SK-MEL-5 (cell line): ENCODE results near the gene NR2C2. TPM values are rescaled to one million over a fixed set of nuclear protein-coding genes. Genes with fewer than 3 reads are reported as not detected.
"Not testable (repeated sequence)": the region's sequence is repeated elsewhere in the genome, so short reads cannot be mapped to it uniquely, and the experiment has no call there.

Experiments used
- DNase-seq: peaks from one replicate; pipeline ENCODE4 v3.0.0-alpha.2; 2016; ENCODE audit warnings: low read depth, low spot score
- in situ Hi-C: cut with HindIII; loops from 2 replicates; pipeline ENCODE4 v1.10.0; 2016; ENCODE audit warnings: low sequenced_read_pairs, high pct_unique_total_duplicates, low pct_unique_long_range_greater_than_20kb
- total RNA-seq: library from RNA; depleted of rRNA; stranded (reverse); fragments of >200 nt; shearing (Covaris generic); gene quantifications from 2 replicates; pipeline ENCODE4 v1.2.3, GENCODE V29; 2014

The NR2C2 gene
- total RNA-seq, 1 experiment from 2014 or later, result 20.7 TPM

DNA sequence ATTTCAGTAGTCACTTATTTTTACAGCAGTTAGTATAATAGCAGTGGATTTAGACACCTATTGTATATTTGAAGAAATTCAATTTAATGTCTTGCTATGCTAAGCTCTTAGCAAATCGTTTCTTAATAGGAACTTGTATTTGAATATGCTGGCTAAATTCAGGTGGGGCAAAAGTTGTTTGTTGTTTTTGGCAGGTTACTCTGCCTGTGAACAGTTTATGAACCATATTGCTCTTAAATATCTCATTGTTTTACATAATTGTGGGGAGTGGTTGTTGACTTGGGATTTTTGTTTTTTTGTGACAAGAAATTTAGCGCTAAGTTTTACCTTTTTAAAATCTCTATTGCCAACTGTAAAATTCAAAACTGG is 43.4 kb downstream of the NR2C2 start:
- DNase-seq, result no peak
- in situ Hi-C loops, result no loop called here

DNA sequence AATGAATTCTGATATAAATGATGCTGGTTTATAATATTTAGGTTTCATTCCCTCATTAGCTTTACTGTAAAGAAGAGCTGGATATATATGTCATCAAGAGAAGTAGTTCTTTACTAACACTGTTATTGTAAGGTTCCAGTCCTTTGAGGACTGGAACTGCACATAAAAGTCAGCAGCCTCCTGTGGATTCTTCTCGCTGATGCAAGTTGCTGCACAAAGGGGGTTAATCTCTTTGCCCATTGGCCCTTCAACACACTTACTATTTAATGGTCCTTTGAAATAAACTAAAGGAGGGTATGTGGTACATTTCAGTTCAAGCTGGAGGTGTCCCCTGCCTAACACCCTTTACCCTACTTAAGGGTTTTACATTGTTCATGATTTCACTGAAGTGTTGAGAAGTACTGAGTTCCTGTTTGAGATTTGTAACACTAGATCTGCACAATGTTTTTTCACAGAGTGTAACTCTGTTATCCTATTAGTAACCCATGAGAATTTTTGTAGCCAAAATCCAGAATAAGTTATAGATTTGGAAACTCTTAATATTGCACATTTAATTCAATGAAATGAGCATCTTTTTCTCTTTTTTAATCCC is 43.9 kb downstream of the NR2C2 start:
- in situ Hi-C loops, result no loop called here
- no peak for DNase-seq

DNA sequence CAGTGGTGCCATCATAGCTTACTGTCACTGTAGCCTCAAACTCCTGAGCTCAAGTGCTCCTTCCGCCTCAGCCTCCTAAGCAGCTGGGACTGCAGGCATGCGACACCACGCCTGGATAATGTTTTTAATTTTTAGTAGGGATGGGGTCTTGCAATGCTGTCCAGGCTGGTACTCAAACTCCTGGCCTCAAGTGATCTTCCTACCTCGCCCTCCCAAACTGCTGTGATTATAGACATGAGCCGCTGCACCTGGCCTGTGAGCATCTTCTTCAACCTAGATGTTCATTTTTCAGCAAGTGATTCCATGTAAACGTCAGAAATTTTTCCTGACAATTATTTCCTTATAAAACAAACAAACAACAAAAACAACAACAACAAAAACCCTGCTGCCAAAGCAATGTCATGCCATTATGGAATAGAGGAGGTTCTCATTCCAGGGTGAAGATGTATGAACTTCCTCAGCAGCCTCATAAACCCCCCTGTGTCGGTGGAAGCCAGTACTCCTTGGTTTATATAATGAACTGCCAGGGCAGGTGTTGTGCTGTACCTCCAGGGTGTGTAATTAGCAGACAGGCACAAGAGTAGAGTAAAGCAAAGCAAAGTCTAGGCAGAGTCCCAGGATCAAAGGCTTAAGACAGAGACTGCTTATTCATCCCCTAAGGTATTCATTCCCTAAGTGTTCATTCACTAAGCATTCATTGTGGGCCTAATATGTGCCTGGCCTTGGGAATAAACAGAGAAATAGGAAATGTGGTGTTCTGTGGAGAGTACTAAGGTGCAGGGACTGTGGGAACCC is 44.6 kb downstream of the NR2C2 start:
- in situ Hi-C loops, result no loop called here
- no peak for DNase-seq

DNA sequence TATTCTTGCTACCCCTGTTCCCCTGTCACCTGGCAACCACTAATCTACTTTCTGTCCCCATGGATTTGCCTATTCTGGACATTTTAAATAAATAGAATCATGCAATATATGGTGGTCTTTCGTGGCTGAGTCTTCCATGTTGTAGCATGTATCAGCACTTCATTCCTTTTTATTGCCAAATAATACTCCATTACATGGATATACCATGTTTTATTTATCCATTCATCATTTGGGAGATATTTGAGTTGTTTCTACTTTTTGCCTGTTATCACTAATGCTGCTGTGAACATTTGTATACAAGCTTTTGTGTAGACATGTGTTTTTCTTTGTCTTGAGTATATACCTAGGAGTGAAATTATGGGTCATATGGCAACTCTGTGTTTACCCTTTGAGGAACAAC is 50.6 kb downstream of the NR2C2 start:
- no peak for DNase-seq
- in situ Hi-C loops, result no loop called here

DNA sequence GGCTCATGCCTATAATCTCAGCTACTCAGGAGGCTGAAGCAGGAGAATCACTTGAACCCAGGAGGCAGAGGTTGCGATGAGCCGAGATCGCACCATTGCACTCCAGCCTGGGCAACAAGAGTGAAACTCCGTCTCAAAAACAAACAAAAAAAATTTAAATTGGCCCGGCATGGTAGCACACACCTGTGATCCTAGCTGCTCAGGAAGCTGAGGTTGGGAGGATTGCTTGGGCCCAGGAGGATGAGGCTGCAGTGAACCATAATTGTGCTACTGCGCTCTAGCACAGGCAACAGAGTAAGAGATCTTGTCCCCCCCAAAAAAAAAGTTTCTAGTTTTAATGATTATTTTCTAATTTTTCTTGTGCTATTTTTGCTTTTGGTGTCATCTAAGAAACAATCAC is 51.8 kb downstream of the NR2C2 start:
- in situ Hi-C loops, DNase-seq: not testable (repeated sequence)

DNA sequence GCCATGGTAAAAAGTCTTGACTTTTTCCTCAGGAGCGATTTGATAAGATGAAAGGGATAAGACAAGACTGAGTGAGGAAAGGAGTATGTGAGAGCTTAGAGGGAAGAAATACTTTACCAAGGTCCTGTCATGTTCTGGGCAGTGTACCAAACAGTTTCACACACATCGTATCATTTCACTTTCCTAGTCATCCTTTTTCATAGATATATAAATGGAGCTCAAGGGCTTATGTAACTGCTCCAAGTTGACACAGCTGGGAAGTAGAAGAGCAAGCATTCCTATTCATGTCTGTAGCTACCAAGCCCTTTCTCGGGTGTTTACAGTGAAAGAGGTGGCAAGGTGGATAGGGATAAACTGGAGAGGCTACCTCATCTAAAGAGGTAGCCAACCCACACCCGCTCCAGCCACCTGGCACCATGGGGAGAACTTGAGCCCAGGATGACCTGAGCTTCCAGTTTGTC is 60.3 kb downstream of the NR2C2 start:
- DNase-seq, result no peak
- in situ Hi-C loops, result no loop called here

DNA sequence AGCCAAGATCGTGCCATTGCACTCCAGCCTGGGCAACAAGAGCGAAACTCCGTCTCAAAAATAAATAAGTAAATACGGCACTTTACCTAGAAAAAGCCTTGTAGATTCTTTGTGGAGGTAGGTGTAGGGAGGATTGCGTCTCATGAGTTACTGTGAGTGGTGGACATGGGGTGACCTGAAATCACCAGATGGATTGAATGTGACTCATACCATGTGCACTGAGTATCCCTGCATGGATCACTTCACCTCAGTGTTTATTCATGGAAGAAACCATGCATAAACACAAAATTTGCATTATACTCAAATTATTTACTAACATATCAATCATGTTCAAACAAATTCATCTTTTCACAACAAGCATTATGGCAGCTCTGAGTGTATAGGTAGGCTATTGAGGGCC is 61.8 kb downstream of the NR2C2 start:
- in situ Hi-C loops, result no loop called here

DNA sequence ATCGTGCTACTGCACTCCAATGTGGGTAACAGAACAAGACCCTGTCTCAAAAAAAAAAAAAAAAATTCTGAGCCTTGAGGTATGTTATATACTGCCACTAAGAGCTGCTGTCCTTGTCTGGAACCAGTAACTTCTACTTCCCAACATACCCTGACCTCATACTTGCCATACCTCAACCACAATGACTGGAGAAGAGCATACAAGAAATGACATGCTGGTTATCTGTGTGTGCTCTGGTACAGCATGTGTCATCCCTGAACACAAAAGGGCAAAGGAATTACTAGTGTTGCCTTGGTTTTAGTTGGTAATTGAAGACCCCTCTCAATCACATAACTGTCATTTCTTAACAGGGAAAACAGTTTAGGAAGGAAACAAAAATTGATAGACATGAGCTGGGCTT is 63.3 kb downstream of the NR2C2 start:
- in situ Hi-C loops, result no loop called here
- DNase-seq, result no peak

More for the DNA sequence above, 61.8 kb downstream of the NR2C2 start:
- DNase-seq, result no peak

DNA sequence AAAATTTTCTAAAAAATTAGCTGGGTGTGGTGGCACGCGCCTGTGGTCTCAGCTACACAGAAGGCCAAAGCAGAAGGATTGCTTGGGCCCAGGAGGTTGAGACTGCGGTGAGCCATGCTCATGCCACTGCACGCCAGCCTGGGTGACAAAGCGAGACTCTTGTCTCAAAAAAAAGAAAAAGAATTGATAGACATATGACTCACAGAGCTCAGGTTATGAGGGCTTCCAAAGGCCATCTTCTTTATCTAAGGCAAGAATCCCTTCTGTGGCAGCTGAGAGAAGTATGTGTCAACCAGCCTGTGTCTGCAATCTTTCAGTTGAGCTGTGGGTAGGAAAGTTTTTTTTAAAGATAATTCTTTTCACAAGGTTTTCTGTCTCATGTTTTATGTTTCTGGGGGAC is 63.8 kb downstream of the NR2C2 start:
- DNase-seq, result no peak
- in situ Hi-C loops, result no loop called here

DNA sequence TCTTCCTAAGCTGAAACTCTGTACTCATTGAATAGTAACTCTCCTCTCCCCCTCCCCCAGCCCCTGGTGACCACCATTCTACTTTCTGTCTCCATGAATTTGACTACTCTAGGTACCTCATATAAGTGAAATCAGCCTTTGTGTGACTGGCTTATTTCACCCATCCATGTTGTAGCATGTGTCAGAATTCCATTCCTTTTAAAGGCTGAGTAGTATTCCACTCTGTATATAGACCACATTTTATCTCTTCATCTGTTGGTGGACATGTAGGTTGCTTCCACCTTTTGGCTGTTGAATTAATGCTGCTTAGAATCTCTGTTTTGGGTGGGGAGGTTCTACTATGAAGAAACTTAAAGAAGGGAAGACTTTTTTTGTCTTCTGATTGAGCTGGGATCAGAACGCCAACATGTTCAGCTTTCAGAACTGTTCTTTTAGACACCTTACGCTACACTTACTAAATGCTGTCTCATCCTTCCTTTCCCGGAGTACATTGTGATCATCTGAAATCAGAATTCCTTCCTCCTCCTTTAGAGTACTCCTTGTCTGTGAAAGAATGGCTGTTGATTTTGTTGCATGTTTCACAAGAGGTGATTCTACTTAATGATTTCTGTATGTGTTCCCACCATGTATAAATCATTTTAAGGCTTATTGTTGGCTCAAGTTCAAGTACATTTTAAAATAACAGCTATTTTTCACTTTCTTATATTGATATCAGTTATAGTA is 67.4 kb downstream of the NR2C2 start:
- DNase-seq, result no peak
- in situ Hi-C loops, result no loop called here

DNA sequence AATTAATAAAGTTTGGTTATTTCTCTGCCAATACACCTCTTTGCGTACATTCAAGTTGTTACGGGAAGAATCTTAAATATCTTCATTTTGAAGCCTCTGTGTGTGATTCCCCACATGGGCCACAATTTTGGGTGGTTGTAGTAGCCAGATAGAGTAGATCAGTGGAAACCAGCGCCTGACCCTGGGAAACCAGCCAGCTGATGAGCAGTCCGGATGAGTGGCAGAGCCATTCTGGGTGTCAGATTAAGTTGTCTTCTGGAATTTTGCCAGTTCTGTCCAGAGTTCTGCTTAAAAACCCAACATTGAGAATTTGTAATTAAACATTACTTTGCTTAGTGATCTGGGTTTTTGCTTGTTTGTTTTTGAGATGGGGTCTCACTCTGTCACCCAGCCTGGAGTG is 68.1 kb downstream of the NR2C2 start:
- in situ Hi-C loops, result no loop called here
- no peak for DNase-seq

DNA sequence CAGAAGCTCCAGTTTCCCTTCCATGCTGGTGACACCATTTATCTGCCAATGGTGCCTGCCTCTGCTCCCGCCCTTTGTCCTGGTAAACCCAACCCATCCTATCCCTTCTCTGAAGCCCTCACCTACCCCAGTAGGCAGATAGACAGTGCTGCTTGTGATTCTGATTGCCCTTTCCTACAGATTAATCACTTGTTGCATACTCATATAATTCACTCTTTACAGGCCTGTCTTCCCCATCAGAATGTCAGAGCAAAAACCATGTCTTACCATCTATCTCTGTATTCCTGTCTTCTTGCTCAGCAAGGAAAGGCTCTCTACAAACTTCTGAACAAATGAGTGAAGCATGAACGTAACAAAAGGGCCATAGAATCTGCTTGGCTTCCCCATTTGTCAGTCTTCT is 69.8 kb downstream of the NR2C2 start:
- in situ Hi-C loops, result no loop called here
- no peak for DNase-seq

DNA sequence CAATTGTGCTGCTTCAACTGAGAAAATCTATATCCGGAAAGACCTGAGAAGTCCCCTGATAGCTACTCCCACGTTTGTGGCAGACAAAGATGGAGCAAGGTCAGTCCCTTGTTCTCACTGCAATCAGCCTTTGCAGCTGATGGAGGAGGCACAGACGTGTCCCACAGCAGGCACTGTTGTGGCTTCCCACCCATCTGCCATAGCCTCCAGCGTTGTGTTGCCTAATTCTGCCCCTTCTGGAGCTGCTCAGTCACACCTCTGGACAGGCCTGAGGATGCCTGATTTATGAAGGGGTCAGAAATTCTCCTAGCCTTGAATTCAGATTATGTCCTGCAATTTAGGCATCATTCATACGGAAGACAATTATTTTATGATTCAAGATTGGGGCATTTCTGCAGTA is 75.9 kb downstream of the NR2C2 start:
- in situ Hi-C loops, result no loop called here
- DNase-seq, result no peak

DNA sequence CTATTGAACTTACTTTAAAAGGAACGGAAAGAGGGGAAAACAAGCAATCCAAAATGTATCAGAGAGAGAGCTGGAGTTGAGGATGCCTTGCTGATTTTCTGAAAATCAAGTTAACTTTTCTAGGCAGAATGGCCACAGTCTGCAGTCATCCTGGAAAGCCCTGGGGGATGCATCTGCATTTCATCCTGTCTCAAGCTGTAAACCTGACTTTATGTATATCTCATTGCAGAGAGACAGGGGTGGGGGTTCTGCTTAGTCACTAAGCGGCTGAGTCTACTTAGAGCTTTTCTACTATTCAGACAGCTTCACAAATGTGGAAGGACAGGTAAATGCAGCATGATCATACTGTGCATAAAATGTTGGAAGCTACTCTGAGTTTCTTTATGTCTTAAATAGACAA is 76.3 kb downstream of the NR2C2 start:
- DNase-seq, result no peak
- in situ Hi-C loops, result no loop called here

DNA sequence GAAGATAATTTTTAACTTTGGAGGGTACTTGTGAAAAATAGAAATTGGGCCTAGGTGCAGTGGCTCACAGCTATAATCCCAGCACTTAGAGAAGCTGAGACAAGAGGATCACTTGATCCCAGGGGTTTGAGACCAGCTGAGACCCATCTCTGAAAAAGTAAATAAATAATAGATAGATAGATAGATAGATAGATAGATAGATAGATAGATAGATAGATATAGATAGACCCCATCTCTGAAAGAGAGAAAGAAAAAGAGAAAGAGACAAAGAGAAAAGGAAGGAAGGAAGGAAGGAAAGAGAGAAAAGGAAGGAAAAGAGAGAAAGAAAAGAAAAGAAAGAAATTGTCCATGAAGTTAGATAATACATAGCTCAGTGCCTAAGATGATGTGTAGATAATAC is 82.2 kb downstream of the NR2C2 start:
- DNase-seq, result no peak
- in situ Hi-C loops, result no loop called here

DNA sequence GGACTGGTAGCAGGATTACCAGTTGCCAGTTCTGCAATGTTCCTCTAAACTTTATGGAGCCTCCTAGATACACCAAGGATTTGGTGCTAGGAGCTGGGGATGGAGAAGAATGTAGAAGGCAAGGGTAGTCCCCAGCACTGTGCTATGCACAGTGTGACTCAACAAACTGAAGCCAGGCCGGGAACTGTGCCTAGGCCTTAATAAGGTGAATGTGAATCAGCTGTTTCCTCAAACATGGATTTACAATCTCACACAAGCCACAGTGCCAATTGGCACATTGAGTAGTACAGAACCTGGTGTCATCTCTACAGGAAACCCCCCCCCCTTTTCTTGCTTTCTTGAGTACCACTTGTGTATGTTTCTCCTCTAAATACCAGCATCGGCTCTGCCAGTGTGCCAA is 85.3 kb downstream of the NR2C2 start:
- no peak for DNase-seq
- in situ Hi-C loops, result no loop called here

DNA sequence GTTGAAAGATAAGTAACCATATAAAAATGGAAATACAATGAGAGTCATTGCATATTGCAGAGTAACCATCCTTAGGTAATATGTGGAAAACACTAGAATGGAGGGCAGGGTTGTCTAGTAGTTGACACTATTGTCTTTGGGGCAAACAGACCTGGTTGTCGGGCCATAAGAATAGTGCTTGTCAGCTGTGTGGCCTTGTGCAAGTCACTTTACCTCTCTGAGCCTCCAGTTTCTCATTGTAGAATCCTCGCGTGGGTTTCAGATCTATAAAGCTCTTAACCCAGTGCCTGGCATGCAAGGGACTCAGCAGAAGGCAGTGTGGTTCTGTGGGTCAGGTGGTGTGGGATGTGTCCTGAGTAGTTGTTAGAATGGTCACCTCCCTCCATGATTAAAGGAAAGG is 85.7 kb downstream of the NR2C2 start:
- no peak for DNase-seq
- in situ Hi-C loops, result no loop called here

DNA sequence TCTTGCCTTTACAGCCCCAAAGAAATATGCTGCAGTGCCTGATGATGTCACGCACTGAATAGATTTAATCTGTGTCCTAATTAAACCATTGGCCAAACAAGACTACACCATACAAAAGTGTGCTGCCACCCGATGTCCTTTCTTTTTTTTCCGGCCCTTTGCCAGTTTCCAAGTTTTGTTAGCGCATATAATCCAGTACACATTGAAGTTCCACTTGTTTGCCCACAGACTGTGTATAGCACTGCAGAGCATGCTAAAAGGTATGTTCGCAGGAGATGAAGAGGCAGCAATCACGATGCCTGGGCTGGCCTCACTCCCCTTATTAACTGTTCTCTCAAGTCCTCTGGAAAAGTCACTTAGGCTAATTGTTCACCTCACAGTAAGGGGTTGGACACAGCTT is 90.9 kb downstream of the NR2C2 start:
- in situ Hi-C loops, result no loop called here
- no peak for DNase-seq

DNA sequence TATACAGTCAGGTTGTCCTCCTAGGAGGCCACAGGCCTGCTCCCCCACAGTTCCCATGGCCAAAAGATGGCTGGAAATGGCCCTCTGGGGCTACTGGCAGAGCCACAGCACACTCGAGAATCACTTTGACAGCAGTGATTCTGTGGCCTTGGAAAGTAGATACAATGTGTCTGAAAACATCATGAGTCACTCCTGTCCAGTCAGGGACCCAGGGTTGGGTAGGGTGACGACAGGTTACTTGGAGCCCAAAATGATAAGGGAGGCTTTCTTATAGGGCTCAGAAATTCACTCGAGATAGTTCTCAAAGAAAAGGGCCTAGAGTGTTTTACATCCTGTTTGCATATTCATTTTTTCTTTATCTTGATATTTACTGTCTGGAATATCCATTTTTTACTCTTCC is 93.5 kb downstream of the NR2C2 start:
- DNase-seq, result no peak
- in situ Hi-C loops, result no loop called here
